Activated B cell treated with CpG ODN at 0.5 μM for 24 hours (primary cell): ENCODE data around the gene EWSR1. TPM values are rescaled to one million over a fixed set of nuclear protein-coding genes. Genes with fewer than 3 reads are reported as not detected.

Experiments
- ATAC-seq: fragments of 200-7000 bp; cut with Tn5 transposase; one replicate; pipeline ENCODE4 v1.10.0; 2021; ENCODE audit warnings: low read depth, mild to moderate bottlenecking, moderate library complexity
- CTCF ChIA-PET: fragments of 350-600 bp; sonication (Branson Sonifier 250); formaldehyde crosslinking; loops from one replicate; lab custom pipeline; 2021; ENCODE audit warnings: antibody characterized with exemption; lab: Charles Lee
- POLR2A ChIA-PET: fragments of 350-600 bp; sonication (Branson Sonifier 250); formaldehyde crosslinking; loops from one replicate; lab custom pipeline; 2021; ENCODE audit warnings: antibody characterized with exemption; lab: Charles Lee
- DNase-seq: peaks from one replicate; pipeline ENCODE4 v3.0.0; 2022
- H3K27ac Mint-ChIP-seq: one replicate; pipeline ENCODE4 v1.8.0; 2020; ENCODE audit warnings: mixed read lengths
- H3K27me3 Mint-ChIP-seq: one replicate; pipeline ENCODE4 v1.8.0; 2021; ENCODE audit warnings: mixed read lengths
- H3K36me3 Mint-ChIP-seq: one replicate; pipeline ENCODE4 v1.8.0; 2021; ENCODE audit warnings: low read depth, mixed read lengths
- H3K4me1 Mint-ChIP-seq: one replicate; pipeline ENCODE4 v1.8.0; 2021; ENCODE audit warnings: mixed read lengths
- H3K4me3 Mint-ChIP-seq: one replicate; pipeline ENCODE4 v1.8.0; 2020; ENCODE audit warnings: mild to moderate bottlenecking, mixed read lengths
- H3K9me3 Mint-ChIP-seq: one replicate; pipeline ENCODE4 v1.8.0; 2020; ENCODE audit warnings: mixed read lengths
- CTCF ChIP-seq: fragments of 200-600 bp; IDR thresholded peaks from one replicate; pipeline ENCODE4 v1.8.0; 2022; ENCODE audit warnings: antibody characterized with exemption, mild to moderate bottlenecking
- intact Hi-C: fragments of 100-400 bp; cut with micrococcal nuclease; formaldehyde crosslinking; loops from one replicate; pipeline ENCODE4 v1.15.1; 2024
- total RNA-seq: library from RNA; stranded (reverse); gene quantifications from 2 replicates; pipeline ENCODE4 v1.2.3, GENCODE V29; 2022

EWSR1 gene
- total RNA-seq, 1 donor from 2014 or later = 382 TPM

DNA sequence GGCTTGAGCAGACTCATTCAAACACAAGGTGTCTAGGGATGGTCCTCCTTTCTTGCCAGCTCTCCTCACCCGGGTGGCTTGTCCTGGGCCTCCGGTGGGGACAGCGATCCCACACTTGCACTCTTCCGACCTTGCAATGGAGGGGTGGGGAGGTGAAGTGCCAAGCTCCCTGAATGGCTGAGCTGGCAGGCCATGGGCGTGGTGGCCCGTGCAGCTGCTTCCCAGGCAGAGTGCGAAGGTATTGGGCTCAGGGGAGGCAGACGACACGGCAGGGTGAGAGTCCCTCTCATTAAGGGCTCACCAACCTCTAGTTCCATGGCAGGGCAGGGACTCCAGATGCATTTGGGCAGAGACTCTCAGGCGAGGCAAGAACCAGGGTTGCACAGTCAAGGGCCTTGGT, 58.4 kb downstream of the EWSR1 start:
- no peak overlapping the region for H3K27ac Mint-ChIP-seq
- H3K9me3 Mint-ChIP-seq = no peaks in the 10 kb centered on the region
- no peaks in the 10 kb centered on the region for H3K27me3 Mint-ChIP-seq
- no peak overlapping the region for H3K4me3 Mint-ChIP-seq
- intact Hi-C loops = no loop called here
- ChIA-PET POLR2A (no interaction called here), CTCF (no interaction called here)
- H3K36me3 Mint-ChIP-seq = peaks cover 43% of the 10 kb centered on the region
- no peaks in the 10 kb centered on the region for H3K4me1 Mint-ChIP-seq
- no peak for ATAC-seq
- no peak for TF ChIP-seq CTCF
- no peak for DNase-seq

DNA sequence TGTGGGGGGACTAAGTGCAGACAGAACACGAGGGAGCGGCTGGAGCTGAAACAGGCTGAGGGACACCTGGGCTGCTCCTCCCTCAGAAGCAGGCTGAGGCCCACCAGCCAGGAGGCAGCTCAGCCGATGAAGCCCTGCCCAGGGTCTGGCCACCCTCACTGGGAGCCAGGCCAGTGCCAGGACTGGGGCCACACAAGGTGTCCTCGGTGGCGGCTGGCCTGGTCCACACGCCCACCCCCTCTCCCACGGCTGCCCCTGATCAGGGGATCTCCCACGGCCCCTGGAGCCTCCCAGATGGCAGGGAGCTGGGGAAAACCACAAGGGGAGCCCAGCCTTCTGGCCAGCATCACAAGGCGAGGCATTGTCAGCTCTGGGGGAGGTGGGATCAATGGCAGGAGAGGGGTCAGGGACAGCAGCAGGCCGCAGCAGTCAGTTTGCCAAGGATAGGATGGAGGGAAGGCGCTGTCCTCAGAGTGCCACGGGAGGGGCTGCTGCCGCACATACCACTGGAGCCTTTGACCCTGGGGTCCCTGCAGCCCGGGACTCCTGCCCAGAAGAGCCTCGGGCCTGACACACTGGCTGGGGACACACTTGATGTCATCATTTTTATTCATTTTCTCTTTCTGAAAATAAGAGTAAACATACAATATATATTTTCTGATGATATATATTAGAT, 59.2 kb downstream of the EWSR1 start:
- intact Hi-C loops = no loop called here
- Mint-ChIP-seq H3K4me3 (no peak overlapping the region), H3K9me3 (no peaks in the 10 kb centered on the region), H3K36me3 (peaks cover 50% of the 10 kb centered on the region), H3K27ac (no peak overlapping the region), H3K27me3 (no peaks in the 10 kb centered on the region), H3K4me1 (no peaks in the 10 kb centered on the region)
- DNase-seq = no peak
- TF ChIP-seq CTCF = no peak
- ChIA-PET POLR2A (no interaction called here), CTCF (no interaction called here)
- no peak for ATAC-seq

DNA sequence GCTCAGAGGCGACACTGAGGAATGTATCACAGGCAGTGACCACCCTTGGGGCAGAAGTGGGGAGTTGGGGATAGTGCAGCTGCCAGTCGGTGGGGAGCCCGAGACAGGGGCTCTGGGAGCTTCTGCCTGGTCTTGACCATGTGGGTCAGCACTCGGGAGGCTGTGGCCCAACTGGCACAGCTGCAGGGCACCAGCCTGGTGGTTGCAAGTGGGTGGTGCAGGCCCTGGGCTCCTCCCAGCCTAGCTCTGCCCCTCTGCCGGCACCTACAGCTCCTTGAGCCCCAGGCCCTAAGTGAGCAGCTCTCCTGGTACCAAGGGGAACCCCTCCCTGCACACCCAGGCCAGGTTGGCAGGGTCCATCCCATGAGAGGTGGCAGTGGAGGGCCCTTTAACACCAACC, 60.0 kb downstream of the EWSR1 start:
- CTCF ChIA-PET = no interaction called here
- no peak for TF ChIP-seq CTCF
- Mint-ChIP-seq H3K9me3 (no peaks in the 10 kb centered on the region), H3K4me1 (no peaks in the 10 kb centered on the region), H3K36me3 (peaks cover 55% of the 10 kb centered on the region), H3K4me3 (no peak overlapping the region), H3K27me3 (no peaks in the 10 kb centered on the region), H3K27ac (no peak overlapping the region)
- intact Hi-C loops = no loop called here
- no peak for DNase-seq
- POLR2A ChIA-PET = interaction anchor here (0.6 kb wide), 1 partner anchor 718 kb away, joined by 3 read pairs; no protein-coding TSS in a partner anchor
- ATAC-seq = no peak

- Mint-ChIP-seq H3K36me3 (peaks cover 61% of the 10 kb centered on the region), H3K27ac (no peak overlapping the region), H3K27me3 (no peaks in the 10 kb centered on the region), H3K4me1 (no peaks in the 10 kb centered on the region), H3K9me3 (no peaks in the 10 kb centered on the region), H3K4me3 (no peak overlapping the region)
- intact Hi-C loops = no loop called here
- ChIA-PET POLR2A (interaction anchor here (0.6 kb wide), 1 partner anchor 717 kb away, joined by 3 read pairs; no protein-coding TSS in a partner anchor), CTCF (no interaction called here)
- DNase-seq (no peak), ATAC-seq (no peak)
- no peak for TF ChIP-seq CTCF
These were observed 60.8 kb downstream of the EWSR1 start for GRCh38 chr22:29328566-29329500.

DNA sequence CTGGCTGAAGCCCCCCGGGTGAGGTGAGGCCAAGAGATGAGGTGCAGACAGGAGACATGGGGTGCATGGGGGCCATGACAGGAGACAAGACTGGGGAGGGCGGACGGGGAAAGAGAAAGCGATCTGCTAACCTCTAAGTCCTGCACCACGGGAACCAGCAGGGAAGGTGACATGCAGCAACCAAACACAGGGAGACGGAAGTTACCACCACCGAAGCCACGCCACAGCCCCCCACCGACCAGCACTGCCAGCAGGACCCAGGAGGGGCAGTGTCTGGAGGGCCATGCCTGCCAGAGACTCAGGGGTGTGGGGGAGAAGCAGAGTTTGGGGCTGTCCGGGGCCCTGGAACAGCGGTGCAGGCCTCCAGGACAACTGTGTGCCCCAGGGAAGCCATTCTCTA, 61.5 kb downstream of the EWSR1 start:
- Mint-ChIP-seq H3K27ac (no peak overlapping the region), H3K36me3 (peaks cover 69% of the 10 kb centered on the region), H3K27me3 (no peaks in the 10 kb centered on the region), H3K4me1 (no peaks in the 10 kb centered on the region), H3K9me3 (no peaks in the 10 kb centered on the region), H3K4me3 (no peak overlapping the region)
- ATAC-seq (no peak), DNase-seq (no peak)
- ChIA-PET POLR2A (no interaction called here), CTCF (no interaction called here)
- no peak for TF ChIP-seq CTCF
- intact Hi-C loops = no loop called here
